Liver (tissue), 9 donors: ENCODE measurements around the gene DACH1. TPM values are rescaled to one million over a fixed set of nuclear protein-coding genes. Genes with fewer than 3 reads are reported as not detected.

ENCODE experiments used
- DNase-seq: peaks from one replicate; pipeline ENCODE4 v3.0.0-alpha.2; 2017; ENCODE audit warnings: low spot score
- H3K27ac ChIP-seq, 2 donors: one replicate each; pipeline ENCODE4 v1.7.0; 2013; ENCODE audit warnings: inconsistent platforms in 2 of 2, low read length in 2 of 2, control low read depth in 1 of 2, low read depth in 1 of 2, mild to moderate bottlenecking in 1 of 2
- H3K27me3 ChIP-seq, 4 donors: one replicate each; pipeline versions ENCODE4 v1.6.1 to v1.7.0; 2013; ENCODE audit warnings: low read length in 3 of 4, inconsistent platforms in 1 of 4, mild to moderate bottlenecking in 1 of 4, moderate library complexity in 1 of 4; ENCODE audit not compliant: control insufficient read depth in 4 of 4, insufficient read depth in 4 of 4
- H3K36me3 ChIP-seq, 4 donors: one replicate each; pipeline versions ENCODE4 v1.6.1 to v1.7.0; 2013; ENCODE audit warnings: low read length in 3 of 4, mild to moderate bottlenecking in 3 of 4, low read depth in 1 of 4, moderate library complexity in 1 of 4; ENCODE audit not compliant: control insufficient read depth in 4 of 4, insufficient read depth in 3 of 4
- H3K4me1 ChIP-seq, 4 donors: one replicate each; pipeline versions ENCODE4 v1.6.1 to v1.7.0; 2013; ENCODE audit warnings: low read length in 3 of 4, mild to moderate bottlenecking in 3 of 4, moderate library complexity in 1 of 4; ENCODE audit not compliant: control insufficient read depth in 4 of 4, insufficient read depth in 4 of 4
- H3K4me3 ChIP-seq, 3 donors: one replicate each; pipeline versions ENCODE4 v1.6.1 to v1.7.0; 2013; ENCODE audit warnings: low read length in 3 of 3, control low read depth in 1 of 3, low read depth in 1 of 3, mild to moderate bottlenecking in 1 of 3
- H3K9ac ChIP-seq, 2 donors: one replicate each; pipeline ENCODE4 v1.7.0; 2013; ENCODE audit warnings: low read length in 2 of 2, mild to moderate bottlenecking in 2 of 2, moderate library complexity in 2 of 2, control low read depth in 1 of 2, low read depth in 1 of 2
- H3K9me3 ChIP-seq, 4 donors: one replicate each; pipeline versions ENCODE4 v1.6.1 to v1.7.0; 2013; ENCODE audit warnings: low read length in 3 of 4; ENCODE audit not compliant: control insufficient read depth in 4 of 4
- EGR1 ChIP-seq, 2 donors: IDR thresholded peaks; 2 replicates each; pipeline ENCODE4 v1.6.1; 2016 to 2018; ENCODE audit warnings: antibody characterized with exemption in 2 of 2, low read depth in 2 of 2
- FOXA1 ChIP-seq: IDR thresholded peaks from 2 replicates; pipeline ENCODE4 v1.6.1; 2016; ENCODE audit warnings: antibody characterized with exemption
- FOXA2 ChIP-seq: IDR thresholded peaks from 2 replicates; pipeline ENCODE4 v1.6.1; 2016; ENCODE audit warnings: antibody characterized with exemption
- GABPA ChIP-seq, 2 donors: IDR thresholded peaks in 1 of 2; conservative IDR thresholded peaks in 1 of 2; 2 replicates each; pipeline ENCODE4 v1.6.1; 2016; ENCODE audit warnings: antibody characterized with exemption in 2 of 2, mild to moderate bottlenecking in 1 of 2, moderate library complexity in 1 of 2
- HNF4A ChIP-seq, 2 donors: conservative IDR thresholded peaks; 2 replicates each; pipeline ENCODE4 v1.6.1; 2016; ENCODE audit warnings: antibody characterized with exemption in 2 of 2, mild to moderate bottlenecking in 2 of 2
- HNF4G ChIP-seq: IDR thresholded peaks from 2 replicates; pipeline ENCODE4 v1.6.1; 2016; ENCODE audit warnings: antibody characterized with exemption
- RAD21 ChIP-seq, 2 donors: IDR thresholded peaks; 2 replicates each; pipeline ENCODE4 v1.6.1; 2016; ENCODE audit warnings: antibody characterized with exemption in 2 of 2, mild to moderate bottlenecking in 2 of 2
- SP1 ChIP-seq: IDR thresholded peaks from 2 replicates; pipeline ENCODE4 v1.6.1; 2018; ENCODE audit warnings: antibody characterized with exemption, mild to moderate bottlenecking
- YY1 ChIP-seq: IDR thresholded peaks from 2 replicates; pipeline ENCODE4 v1.6.1; 2016; ENCODE audit warnings: antibody characterized with exemption, mild to moderate bottlenecking
- WGBS: extraction: QIAGEN DNeasy Blood & Tissue Kit; methylation state at CpG from one replicate; pipeline ENCODE4 v1.1.7; 2013; 5-methylcytosine and 5-hydroxymethylcytosine counted together
- polyA plus RNA-seq, 2 donors: library from polyadenylated mRNA; stranded (reverse) in 1 of 2; unstranded in 1 of 2; fragments of 200-250 nt in 1 of 2; fragments of >200 nt in 1 of 2; fragmentation: Nextera tagmentation in 1 of 2; extraction: Ambion mirVana in 1 of 2; gene quantifications; one replicate each; pipeline versions ENCODE4 v1.2.1 to v1.2.3, GENCODE V29; 2013 to 2015
- total RNA-seq, 2 donors: library from RNA; depleted of rRNA; stranded (reverse); fragments of >200 nt; gene quantifications; one replicate each; pipeline ENCODE4 v1.2.3, GENCODE V29; 2014
- TF ChIP-seq, protein P1 (sequence below): IDR thresholded peaks from 2 replicates; pipeline ENCODE4 v1.6.1; 2016; ENCODE audit warnings: antibody characterized with exemption
- TF ChIP-seq, protein P2 (sequence below): fragments of 150-350 bp; IDR thresholded peaks from 2 replicates; pipeline ENCODE4 v1.5.1; 2017; ENCODE audit warnings: improper control_type of control experiment, low read depth, low read length; ENCODE audit not compliant: missing input control
- TF ChIP-seq, protein P3 (sequence below): IDR thresholded peaks from 2 replicates; pipeline ENCODE4 v1.6.1; 2016; ENCODE audit warnings: antibody characterized with exemption, mild to moderate bottlenecking
- TF ChIP-seq, protein P4 (sequence below): IDR thresholded peaks from 2 replicates; pipeline ENCODE4 v1.6.1; 2016; ENCODE audit warnings: antibody characterized with exemption
- TF ChIP-seq, protein P5 (sequence below): IDR thresholded peaks from 2 replicates; pipeline ENCODE4 v1.6.1; 2016; ENCODE audit warnings: antibody characterized with exemption
- donor health status: healthy.
- donor health status: healthy.
- donor health status: healthy.
- donor health status: healthy.
- donor health status: healthy.

The DACH1 gene
- total and polyA plus RNA-seq, 4 donors, result 0.28 to 1.9 (median 0.77) TPM

DNA sequence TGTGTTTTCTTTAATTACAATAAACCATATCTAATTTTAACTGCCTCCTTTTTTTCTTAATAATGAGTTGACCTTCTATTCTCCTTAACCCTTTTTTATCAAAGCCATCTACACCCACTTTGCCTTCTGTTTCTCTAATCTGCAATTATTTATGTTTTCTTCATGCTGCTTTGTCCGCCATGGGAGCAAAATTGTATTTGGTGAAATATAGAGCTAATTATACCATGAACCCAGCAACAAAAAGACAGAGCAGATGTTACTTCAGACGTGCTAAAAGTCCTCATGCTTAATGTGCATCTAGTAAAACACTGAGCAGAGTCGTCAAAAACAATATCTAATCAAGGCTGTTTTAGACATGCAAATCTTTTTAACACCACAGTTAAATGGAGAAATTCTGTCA lies 264.7 kb downstream of the DACH1 start:
- Histone ChIP-seq H3K27ac (no peak overlapping the region), H3K4me1 (no peaks in the 10 kb centered on the region), H3K27me3 (peaks cover 0 to 4% (median 0%) of the 10 kb centered on the region in 4 donors), H3K4me3 (no peak overlapping the region), H3K36me3 (no peaks in the 10 kb centered on the region), H3K9ac (no peak overlapping the region), H3K9me3 (no peaks in the 10 kb centered on the region)
- TF ChIP-seq, protein P1, sequence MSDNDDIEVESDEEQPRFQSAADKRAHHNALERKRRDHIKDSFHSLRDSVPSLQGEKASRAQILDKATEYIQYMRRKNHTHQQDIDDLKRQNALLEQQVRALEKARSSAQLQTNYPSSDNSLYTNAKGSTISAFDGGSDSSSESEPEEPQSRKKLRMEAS, result no peak
- TF ChIP-seq HNF4G (no peak), HNF4A (conservative IDR thresholded peaks at IDR 0.05) (no peak), YY1 (no peak), FOXA2 (no peak)
- WGBS, result 62% methylated on average over 3 of the region's 3 CpGs
- DNase-seq, result no peak

DNA sequence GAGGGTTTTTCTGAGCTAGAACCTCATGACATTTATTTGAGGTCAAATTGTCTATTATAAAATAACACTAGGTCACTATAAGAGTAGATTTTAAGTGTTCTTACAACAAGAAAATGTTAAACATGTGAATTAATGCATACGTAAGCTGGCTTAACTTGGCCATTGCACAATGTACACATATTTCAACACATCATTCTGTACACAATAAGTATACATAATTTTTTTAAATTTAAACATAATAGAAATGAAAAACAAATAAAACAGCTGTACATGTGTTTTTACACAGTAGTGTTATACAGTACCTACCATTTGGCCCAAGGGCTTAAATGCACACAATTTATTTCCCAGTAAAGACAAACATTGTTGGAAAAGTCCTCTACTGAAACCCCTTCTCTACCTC lies 269.9 kb downstream of the DACH1 start:
- no peak overlapping the region for H3K4me3 ChIP-seq
- H3K27ac ChIP-seq, result no peak overlapping the region
- no peaks in the 10 kb centered on the region for H3K4me1 ChIP-seq
- no peaks in the 10 kb centered on the region for H3K36me3 ChIP-seq
- no peak overlapping the region for H3K9ac ChIP-seq
- no peak for TF ChIP-seq SP1
- TF ChIP-seq, protein P2, sequence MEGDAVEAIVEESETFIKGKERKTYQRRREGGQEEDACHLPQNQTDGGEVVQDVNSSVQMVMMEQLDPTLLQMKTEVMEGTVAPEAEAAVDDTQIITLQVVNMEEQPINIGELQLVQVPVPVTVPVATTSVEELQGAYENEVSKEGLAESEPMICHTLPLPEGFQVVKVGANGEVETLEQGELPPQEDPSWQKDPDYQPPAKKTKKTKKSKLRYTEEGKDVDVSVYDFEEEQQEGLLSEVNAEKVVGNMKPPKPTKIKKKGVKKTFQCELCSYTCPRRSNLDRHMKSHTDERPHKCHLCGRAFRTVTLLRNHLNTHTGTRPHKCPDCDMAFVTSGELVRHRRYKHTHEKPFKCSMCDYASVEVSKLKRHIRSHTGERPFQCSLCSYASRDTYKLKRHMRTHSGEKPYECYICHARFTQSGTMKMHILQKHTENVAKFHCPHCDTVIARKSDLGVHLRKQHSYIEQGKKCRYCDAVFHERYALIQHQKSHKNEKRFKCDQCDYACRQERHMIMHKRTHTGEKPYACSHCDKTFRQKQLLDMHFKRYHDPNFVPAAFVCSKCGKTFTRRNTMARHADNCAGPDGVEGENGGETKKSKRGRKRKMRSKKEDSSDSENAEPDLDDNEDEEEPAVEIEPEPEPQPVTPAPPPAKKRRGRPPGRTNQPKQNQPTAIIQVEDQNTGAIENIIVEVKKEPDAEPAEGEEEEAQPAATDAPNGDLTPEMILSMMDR, result no peak
- TF ChIP-seq HNF4A (conservative IDR thresholded peaks at IDR 0.05), result no peak
- WGBS, result 69% methylated on average over 1 of the region's 1 CpG
- no peaks in the 10 kb centered on the region for H3K9me3 ChIP-seq
- no peaks in the 10 kb centered on the region for H3K27me3 ChIP-seq
- DNase-seq, result no peak

DNA sequence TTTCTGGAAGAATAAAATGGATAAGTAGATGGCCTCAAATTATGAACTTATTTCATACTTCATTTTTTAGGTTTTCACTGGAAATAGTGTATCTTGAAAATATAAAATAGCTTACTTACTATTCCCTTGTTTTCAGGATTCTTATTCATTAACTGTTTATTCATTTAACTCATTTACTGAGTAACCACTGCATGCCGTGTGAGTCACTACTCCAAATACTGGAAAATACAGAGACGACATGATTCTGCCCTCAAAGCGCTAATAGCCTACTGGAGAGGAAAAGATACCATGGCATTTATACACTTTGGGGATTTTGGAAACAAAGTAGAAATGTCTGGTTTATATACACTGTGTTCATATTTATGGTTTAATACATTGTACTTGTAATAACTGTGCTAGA lies 270.9 kb downstream of the DACH1 start:
- no peaks in the 10 kb centered on the region for H3K36me3 ChIP-seq
- no peaks in the 10 kb centered on the region for H3K4me1 ChIP-seq
- no peak overlapping the region for H3K9ac ChIP-seq
- no peak for DNase-seq
- TF ChIP-seq EGR1 (IDR thresholded peaks at IDR 0.05; ENCODE audit: low read depth in 2 of 2) (no peak), FOXA1 (no peak), RAD21 (IDR thresholded peaks at IDR 0.05) (no peak), GABPA (IDR thresholded peaks at IDR 0.05 in 1 of 2, conservative IDR thresholded peaks at IDR 0.05 in 1 of 2) (no peak), HNF4G (no peak)
- TF ChIP-seq, protein P3, sequence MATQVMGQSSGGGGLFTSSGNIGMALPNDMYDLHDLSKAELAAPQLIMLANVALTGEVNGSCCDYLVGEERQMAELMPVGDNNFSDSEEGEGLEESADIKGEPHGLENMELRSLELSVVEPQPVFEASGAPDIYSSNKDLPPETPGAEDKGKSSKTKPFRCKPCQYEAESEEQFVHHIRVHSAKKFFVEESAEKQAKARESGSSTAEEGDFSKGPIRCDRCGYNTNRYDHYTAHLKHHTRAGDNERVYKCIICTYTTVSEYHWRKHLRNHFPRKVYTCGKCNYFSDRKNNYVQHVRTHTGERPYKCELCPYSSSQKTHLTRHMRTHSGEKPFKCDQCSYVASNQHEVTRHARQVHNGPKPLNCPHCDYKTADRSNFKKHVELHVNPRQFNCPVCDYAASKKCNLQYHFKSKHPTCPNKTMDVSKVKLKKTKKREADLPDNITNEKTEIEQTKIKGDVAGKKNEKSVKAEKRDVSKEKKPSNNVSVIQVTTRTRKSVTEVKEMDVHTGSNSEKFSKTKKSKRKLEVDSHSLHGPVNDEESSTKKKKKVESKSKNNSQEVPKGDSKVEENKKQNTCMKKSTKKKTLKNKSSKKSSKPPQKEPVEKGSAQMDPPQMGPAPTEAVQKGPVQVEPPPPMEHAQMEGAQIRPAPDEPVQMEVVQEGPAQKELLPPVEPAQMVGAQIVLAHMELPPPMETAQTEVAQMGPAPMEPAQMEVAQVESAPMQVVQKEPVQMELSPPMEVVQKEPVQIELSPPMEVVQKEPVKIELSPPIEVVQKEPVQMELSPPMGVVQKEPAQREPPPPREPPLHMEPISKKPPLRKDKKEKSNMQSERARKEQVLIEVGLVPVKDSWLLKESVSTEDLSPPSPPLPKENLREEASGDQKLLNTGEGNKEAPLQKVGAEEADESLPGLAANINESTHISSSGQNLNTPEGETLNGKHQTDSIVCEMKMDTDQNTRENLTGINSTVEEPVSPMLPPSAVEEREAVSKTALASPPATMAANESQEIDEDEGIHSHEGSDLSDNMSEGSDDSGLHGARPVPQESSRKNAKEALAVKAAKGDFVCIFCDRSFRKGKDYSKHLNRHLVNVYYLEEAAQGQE, result no peak
- TF ChIP-seq, protein P4, sequence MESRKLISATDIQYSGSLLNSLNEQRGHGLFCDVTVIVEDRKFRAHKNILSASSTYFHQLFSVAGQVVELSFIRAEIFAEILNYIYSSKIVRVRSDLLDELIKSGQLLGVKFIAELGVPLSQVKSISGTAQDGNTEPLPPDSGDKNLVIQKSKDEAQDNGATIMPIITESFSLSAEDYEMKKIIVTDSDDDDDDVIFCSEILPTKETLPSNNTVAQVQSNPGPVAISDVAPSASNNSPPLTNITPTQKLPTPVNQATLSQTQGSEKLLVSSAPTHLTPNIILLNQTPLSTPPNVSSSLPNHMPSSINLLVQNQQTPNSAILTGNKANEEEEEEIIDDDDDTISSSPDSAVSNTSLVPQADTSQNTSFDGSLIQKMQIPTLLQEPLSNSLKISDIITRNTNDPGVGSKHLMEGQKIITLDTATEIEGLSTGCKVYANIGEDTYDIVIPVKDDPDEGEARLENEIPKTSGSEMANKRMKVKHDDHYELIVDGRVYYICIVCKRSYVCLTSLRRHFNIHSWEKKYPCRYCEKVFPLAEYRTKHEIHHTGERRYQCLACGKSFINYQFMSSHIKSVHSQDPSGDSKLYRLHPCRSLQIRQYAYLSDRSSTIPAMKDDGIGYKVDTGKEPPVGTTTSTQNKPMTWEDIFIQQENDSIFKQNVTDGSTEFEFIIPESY, result no peak
- TF ChIP-seq, protein P5, sequence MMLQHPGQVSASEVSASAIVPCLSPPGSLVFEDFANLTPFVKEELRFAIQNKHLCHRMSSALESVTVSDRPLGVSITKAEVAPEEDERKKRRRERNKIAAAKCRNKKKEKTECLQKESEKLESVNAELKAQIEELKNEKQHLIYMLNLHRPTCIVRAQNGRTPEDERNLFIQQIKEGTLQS, result no peak
- WGBS, result 91% methylated on average over 3 of the region's 3 CpGs
- H3K27me3 ChIP-seq, result no peaks in the 10 kb centered on the region
- H3K4me3 ChIP-seq, result no peak overlapping the region
- no peaks in the 10 kb centered on the region for H3K9me3 ChIP-seq
- no peak overlapping the region for H3K27ac ChIP-seq
